RWPE2 (cell line): ENCODE measurements around the gene PSMD12.
"Not testable (repeated sequence)": the region's sequence is repeated elsewhere in the genome, so short reads cannot be mapped to it uniquely, and the experiment has no call there.

Source experiments
- ATAC-seq: fragments of 200-7000 bp; cut with Tn5 transposase; 3 replicates; pipeline ENCODE4 v1.9.1; 2021; ENCODE audit warnings: low read depth
- DNase-seq: peaks from one replicate; pipeline ENCODE4 v3.0.0-alpha.2; 2020; ENCODE audit warnings: low spot score
- H3K27ac ChIP-seq: fragments of 450-650 bp; 2 replicates; pipeline ENCODE4 v1.5.1; 2017; ENCODE audit warnings: mild to moderate bottlenecking; ENCODE audit not compliant: poor library complexity, severe bottlenecking
- H3K27me3 ChIP-seq: fragments of 250-450 bp; sonication (Bioruptor Pico); 2 replicates; pipeline ENCODE4 v1.5.1; 2021; ENCODE audit warnings: mild to moderate bottlenecking, moderate library complexity; ENCODE audit not compliant: insufficient read depth, poor library complexity, severe bottlenecking
- H3K36me3 ChIP-seq: fragments of 250-450 bp; sonication (Bioruptor Pico); 2 replicates; pipeline ENCODE4 v1.5.1; 2020; ENCODE audit warnings: low read depth, mild to moderate bottlenecking, moderate library complexity
- H3K4me1 ChIP-seq: fragments of 250-450 bp; sonication (Bioruptor Pico); 2 replicates; pipeline ENCODE4 v1.5.1; 2021; ENCODE audit warnings: mild to moderate bottlenecking, moderate library complexity; ENCODE audit not compliant: insufficient read depth, poor library complexity, severe bottlenecking
- H3K4me3 ChIP-seq: fragments of 250-450 bp; sonication (Bioruptor Pico); 2 replicates; pipeline ENCODE4 v1.5.1; 2021; ENCODE audit warnings: mild to moderate bottlenecking, moderate library complexity; ENCODE audit not compliant: severe bottlenecking
- H3K9me3 ChIP-seq: fragments of 250-450 bp; sonication (Bioruptor Pico); 2 replicates; pipeline ENCODE4 v1.5.1; 2021; ENCODE audit warnings: mild to moderate bottlenecking, moderate library complexity; ENCODE audit not compliant: severe bottlenecking
- TF ChIP-seq, protein P1 (sequence below): fragments of 450-650 bp; IDR thresholded peaks from one replicate; pipeline ENCODE4 v1.5.1; 2017; ENCODE audit warnings: mild to moderate bottlenecking, moderate library complexity; ENCODE audit not compliant: poor library complexity, severe bottlenecking

PSMD12 gene

DNA sequence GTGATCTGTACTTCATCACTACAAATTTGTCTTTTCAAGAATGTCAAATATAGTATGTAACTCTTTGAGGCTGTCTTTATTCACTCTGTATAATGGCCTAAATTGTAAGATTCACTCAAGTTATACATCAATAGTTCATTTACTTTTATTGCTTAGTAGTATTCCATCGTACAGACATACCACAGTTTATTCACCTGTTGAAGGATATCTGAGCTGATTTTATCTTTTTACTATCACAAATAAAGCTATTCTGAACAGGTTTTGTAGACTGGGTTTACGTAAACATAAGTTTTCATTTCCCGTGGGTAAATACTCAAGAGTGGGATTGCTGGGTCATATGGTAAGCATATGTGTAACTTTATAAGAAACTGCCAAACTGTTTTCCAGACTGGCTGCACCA is 18.6 kb downstream of the PSMD12 start:
- no peaks in the 10 kb centered on the region for H3K9me3 ChIP-seq
- H3K36me3 ChIP-seq, result peaks cover 100% of the 10 kb centered on the region
- TF ChIP-seq, protein P1, sequence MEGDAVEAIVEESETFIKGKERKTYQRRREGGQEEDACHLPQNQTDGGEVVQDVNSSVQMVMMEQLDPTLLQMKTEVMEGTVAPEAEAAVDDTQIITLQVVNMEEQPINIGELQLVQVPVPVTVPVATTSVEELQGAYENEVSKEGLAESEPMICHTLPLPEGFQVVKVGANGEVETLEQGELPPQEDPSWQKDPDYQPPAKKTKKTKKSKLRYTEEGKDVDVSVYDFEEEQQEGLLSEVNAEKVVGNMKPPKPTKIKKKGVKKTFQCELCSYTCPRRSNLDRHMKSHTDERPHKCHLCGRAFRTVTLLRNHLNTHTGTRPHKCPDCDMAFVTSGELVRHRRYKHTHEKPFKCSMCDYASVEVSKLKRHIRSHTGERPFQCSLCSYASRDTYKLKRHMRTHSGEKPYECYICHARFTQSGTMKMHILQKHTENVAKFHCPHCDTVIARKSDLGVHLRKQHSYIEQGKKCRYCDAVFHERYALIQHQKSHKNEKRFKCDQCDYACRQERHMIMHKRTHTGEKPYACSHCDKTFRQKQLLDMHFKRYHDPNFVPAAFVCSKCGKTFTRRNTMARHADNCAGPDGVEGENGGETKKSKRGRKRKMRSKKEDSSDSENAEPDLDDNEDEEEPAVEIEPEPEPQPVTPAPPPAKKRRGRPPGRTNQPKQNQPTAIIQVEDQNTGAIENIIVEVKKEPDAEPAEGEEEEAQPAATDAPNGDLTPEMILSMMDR, result no peak
- no peak overlapping the region for H3K4me3 ChIP-seq
- H3K27me3 ChIP-seq, result no peaks in the 10 kb centered on the region
- H3K27ac ChIP-seq, result no peak overlapping the region
- ATAC-seq, result no peak
- H3K4me1 ChIP-seq, result no peaks in the 10 kb centered on the region
- no peak for DNase-seq

DNA sequence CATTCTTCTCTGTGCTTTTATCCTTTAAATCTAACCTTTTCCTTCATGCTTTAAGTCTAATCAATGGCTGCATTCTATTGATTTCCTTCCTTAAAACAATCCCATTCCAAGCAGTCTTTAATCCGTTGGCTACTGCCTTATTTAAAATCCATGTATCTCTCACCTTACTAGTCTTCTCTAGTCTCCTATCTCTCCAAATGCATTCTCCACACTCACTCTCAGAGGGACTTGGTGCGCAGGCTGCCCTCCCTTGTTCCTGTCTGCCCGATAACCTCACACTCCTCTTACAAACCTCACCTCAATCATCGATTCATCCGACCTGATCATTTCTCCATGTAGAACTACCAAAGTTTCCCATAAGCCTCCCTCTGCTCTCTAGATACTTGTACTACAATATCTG is 23.1 kb downstream of the PSMD12 start:
- Histone ChIP-seq H3K27ac (no peak overlapping the region), H3K27me3 (no peaks in the 10 kb centered on the region), H3K36me3 (peaks cover 91% of the 10 kb centered on the region), H3K4me3 (no peak overlapping the region), H3K4me1 (peaks cover 16% of the 10 kb centered on the region), H3K9me3 (no peaks in the 10 kb centered on the region)
- DNase-seq, result no peak
- no peak for ATAC-seq
- TF ChIP-seq, protein P1, result no peak

DNA sequence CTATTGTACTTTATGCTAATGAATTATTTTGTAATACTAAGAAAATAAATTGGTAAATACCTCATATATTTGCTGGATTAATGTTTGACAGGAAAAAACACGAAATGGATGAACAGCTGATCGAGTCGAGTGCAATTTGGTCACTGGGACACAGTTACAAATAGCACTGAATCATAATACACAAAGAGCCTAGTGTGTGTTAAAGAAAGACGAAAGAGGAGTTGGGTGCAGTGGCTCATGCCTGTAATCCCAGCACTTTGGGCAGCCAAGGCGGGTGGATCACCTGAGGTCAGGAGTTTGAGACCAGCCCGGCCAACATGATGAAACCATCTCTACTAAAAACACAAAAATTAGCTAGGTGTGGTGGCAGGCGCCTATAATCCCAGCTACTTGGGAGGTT is 28.0 kb downstream of the PSMD12 start:
- not testable (repeated sequence) for ATAC-seq, H3K9me3 ChIP-seq, H3K27me3 ChIP-seq, DNase-seq, H3K4me3 ChIP-seq
- Histone ChIP-seq H3K36me3 (peaks cover 48% of the 10 kb centered on the region), H3K27ac (peak overlapping the region; percentile 44), H3K4me1 (peaks cover 16% of the 10 kb centered on the region)

DNA sequence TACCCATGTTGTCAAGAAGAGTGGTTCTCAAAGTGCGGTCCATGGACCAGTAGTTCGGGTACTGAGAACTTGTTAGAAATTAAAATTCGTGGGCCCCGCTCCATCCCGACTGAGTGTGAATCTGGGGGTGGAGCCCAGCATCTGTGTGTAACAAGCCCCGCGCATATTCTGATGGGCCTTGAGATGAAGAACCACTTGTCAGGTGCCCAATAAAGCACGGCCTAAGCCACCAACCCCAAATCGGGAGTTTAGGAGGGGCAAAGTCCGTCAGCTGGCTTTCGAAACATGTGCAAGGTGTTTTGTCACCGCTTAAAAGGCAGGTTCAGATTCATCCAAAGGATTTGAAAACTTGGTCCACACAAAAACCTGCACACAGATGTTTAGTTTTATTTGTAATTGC is 29.5 kb downstream of the PSMD12 start:
- peaks cover 33% of the 10 kb centered on the region for H3K36me3 ChIP-seq
- ATAC-seq, result no peak
- no peak overlapping the region for H3K4me3 ChIP-seq
- H3K27ac ChIP-seq, result no peak overlapping the region
- no peaks in the 10 kb centered on the region for H3K27me3 ChIP-seq
- peaks cover 16% of the 10 kb centered on the region for H3K4me1 ChIP-seq
- H3K9me3 ChIP-seq, result no peaks in the 10 kb centered on the region
- no peak for DNase-seq
- TF ChIP-seq, protein P1, result no peak

- Histone ChIP-seq H3K27me3 (no peaks in the 10 kb centered on the region), H3K36me3 (peaks cover 18% of the 10 kb centered on the region), H3K4me1 (peaks cover 13% of the 10 kb centered on the region), H3K4me3 (no peak overlapping the region), H3K27ac (no peak overlapping the region), H3K9me3 (no peaks in the 10 kb centered on the region)
- ATAC-seq (no peak), DNase-seq (no peak)
- TF ChIP-seq, protein P1, result no peak
Measured at GRCh38 chr17:67335245-67335835, 31.0 kb downstream of the PSMD12 start.

DNA sequence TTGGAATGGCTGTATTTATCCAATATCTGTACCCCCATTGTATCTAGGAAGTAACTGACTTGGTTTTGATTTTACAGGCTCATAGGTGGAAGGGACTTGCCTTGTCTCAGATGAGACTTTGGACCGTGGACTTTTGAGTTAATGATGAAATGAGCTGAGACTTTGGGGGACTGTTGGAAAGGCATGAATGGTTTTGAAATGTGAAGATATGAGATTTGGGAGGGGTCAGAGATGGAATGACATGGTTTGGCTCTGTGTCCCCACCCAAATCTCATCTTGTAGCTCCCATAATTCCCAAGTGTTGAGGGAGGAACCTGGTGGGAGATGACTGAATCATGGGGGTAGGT is 34.2 kb downstream of the PSMD12 start:
- ATAC-seq, H3K36me3 ChIP-seq, H3K9me3 ChIP-seq, H3K27ac ChIP-seq, H3K27me3 ChIP-seq, H3K4me3 ChIP-seq, H3K4me1 ChIP-seq, DNase-seq: not testable (repeated sequence)

- H3K9me3 ChIP-seq, H3K27me3 ChIP-seq, H3K36me3 ChIP-seq, H3K4me1 ChIP-seq, H3K27ac ChIP-seq, ATAC-seq, DNase-seq, H3K4me3 ChIP-seq: not testable (repeated sequence)
Measured at GRCh38 chr17:67331381-67332161, 34.8 kb downstream of the PSMD12 start.
